ENCODE results near the gene CEP57L1. TPM values are rescaled to one million over a fixed set of nuclear protein-coding genes. Genes with fewer than 3 reads are reported as not detected.
A peak's percentile ranks its signal among the peaks of the same experiment; 100 is the strongest.

CEP57L1 gene
- total RNA-seq, 1 experiment from 2014 or later: 28.2 TPM

DNA sequence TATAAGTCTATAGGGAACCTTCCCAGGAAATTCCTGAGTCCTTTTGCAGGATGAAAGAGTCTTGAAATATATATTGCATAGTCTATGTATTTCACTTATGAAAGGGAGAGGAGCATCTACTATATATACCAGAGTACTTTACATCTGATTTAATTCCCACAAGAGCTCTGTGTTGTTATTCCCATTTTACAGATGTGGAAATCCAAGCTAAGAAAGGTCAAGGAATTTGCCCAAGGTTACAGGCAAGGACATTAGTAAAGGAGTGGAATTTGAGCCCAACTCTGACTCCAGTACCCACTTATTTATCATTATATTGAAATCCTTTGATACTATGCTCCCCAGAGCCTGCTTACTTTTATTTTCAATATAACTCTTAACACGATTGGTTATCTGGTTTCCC lies 3.2 kb upstream of the CEP57L1 start:
- no peak for DNase-seq
- Histone ChIP-seq H3K9me3 (ENCODE audit: low read length) (no peaks in the 10 kb centered on the region), H3K27me3 (ENCODE audit: low read length) (no peaks in the 10 kb centered on the region), H3K9ac (ENCODE audit: low read length) (0 out of 2 replicates have a peak overlapping the region, but pooled peaks have one; percentile 9), H3K4me2 (ENCODE audit: low read depth, low read length, poor library complexity, severe bottlenecking) (peak overlapping the region; percentile 99), H3K4me3 (ENCODE audit: low read length) (0 out of 2 replicates have a peak overlapping the region, but pooled peaks have one; percentile 14), H4K20me1 (ENCODE audit: insufficient read depth, low read depth, low read length) (no peaks in the 10 kb centered on the region), H3K36me3 (ENCODE audit: insufficient read depth, low read length) (no peaks in the 10 kb centered on the region), H3K27ac (ENCODE audit: low read length) (no peak overlapping the region), H2AFZ (ENCODE audit: low read length) (no peak overlapping the region), H3K9me2 (replicated peaks; ENCODE audit: insufficient read depth, low read length) (no peaks in the 10 kb centered on the region), H3K79me2 (ENCODE audit: low read length) (peaks cover 15% of the 10 kb centered on the region), H3K4me1 (ENCODE audit: low read length) (peaks cover 37% of the 10 kb centered on the region)

GRCh38 chr6:109093732-109094415 lies 1.4 kb upstream of the CEP57L1 start:
- no peaks in the 10 kb centered on the region for H3K36me3 ChIP-seq (ENCODE audit: insufficient read depth, low read length)
- peaks cover 37% of the 10 kb centered on the region for H3K4me1 ChIP-seq (ENCODE audit: low read length)
- H4K20me1 ChIP-seq (ENCODE audit: insufficient read depth, low read depth, low read length): no peaks in the 10 kb centered on the region
- H3K4me2 ChIP-seq (ENCODE audit: low read depth, low read length, poor library complexity, severe bottlenecking): peak overlapping the region; percentile 99
- peak overlapping the region; percentile 93 for H3K4me3 ChIP-seq (ENCODE audit: low read length)
- H3K9me2 ChIP-seq (replicated peaks; ENCODE audit: insufficient read depth, low read length): no peaks in the 10 kb centered on the region
- H3K9ac ChIP-seq (ENCODE audit: low read length): peak overlapping the region; percentile 92
- peak; percentile 60 for DNase-seq
- no peaks in the 10 kb centered on the region for H3K9me3 ChIP-seq (ENCODE audit: low read length)
- peaks cover 27% of the 10 kb centered on the region for H3K79me2 ChIP-seq (ENCODE audit: low read length)
- H3K27me3 ChIP-seq (ENCODE audit: low read length): no peaks in the 10 kb centered on the region
- peak overlapping the region; percentile 69 for H2AFZ ChIP-seq (ENCODE audit: low read length)
- H3K27ac ChIP-seq (ENCODE audit: low read length): no peak overlapping the region

DNA sequence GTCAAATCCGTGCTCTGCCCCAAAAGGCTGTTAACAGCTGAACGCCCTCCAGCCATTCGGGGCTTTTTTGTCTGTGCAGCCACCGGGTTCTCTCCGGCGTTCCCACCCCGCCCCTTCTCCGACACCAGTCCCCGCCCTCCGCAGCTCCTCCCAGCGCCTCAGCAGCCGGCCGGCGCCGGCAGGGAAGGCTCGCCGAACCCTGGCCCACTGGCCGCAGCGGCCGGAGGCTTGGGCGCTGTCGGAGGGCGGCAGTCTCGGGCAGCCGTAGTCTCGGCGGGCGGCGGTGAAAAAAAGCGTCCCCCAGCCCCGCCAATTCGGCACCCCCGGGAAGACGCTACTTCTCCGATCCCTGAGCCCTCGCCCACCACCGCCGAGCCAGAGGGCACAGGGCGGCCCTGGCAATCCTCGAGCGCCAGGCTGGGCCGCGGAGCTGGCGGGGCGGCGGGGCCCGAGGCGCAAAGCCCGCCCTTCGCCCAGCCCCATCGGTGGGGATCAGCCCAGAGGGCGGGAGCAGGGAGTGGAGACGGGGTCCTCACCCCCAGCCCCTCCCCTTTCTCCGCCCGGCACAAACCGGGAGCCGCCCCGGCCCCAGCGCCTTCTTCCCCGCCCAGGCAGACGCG lies 781 bp upstream of the CEP57L1 start, which contains the start of gene SESN1:
Gene SESN1 (minus strand): TSS at position 431 of the 620 bp plus-strand sequence. CDS start 773 bp downstream, outside the sequence.
- Histone ChIP-seq H3K9me3 (ENCODE audit: low read length) (no peaks in the 10 kb centered on the region), H3K79me2 (ENCODE audit: low read length) (peaks cover 31% of the 10 kb centered on the region)

DNA sequence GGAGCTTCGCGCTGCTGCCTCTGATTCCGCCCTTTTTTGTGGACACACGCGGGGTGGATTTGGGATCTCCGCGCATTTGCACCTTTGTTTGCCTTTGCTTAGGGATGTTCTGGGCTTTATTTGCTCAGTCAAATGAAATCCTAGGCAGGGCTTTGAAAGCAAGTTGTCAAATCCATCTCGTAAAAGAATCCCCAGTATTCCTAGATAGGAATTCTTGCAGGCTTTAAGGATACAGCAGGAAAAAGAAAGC lies 453 bp downstream of the CEP57L1 start:
- H3K79me2 ChIP-seq (ENCODE audit: low read length): peaks cover 31% of the 10 kb centered on the region
- H3K4me3 ChIP-seq (ENCODE audit: low read length): peak overlapping the region; percentile 93
- H3K4me2 ChIP-seq (ENCODE audit: low read depth, low read length, poor library complexity, severe bottlenecking): peak overlapping the region; percentile 99
- H2AFZ ChIP-seq (ENCODE audit: low read length): peak overlapping the region; percentile 97
- H3K4me1 ChIP-seq (ENCODE audit: low read length): peaks cover 37% of the 10 kb centered on the region
- H3K9me3 ChIP-seq (ENCODE audit: low read length): no peaks in the 10 kb centered on the region
- H3K9ac ChIP-seq (ENCODE audit: low read length): peak overlapping the region; percentile 92
- H3K27ac ChIP-seq (ENCODE audit: low read length): no peak overlapping the region
- H3K27me3 ChIP-seq (ENCODE audit: low read length): no peaks in the 10 kb centered on the region
- no peak for DNase-seq
- no peaks in the 10 kb centered on the region for H4K20me1 ChIP-seq (ENCODE audit: insufficient read depth, low read depth, low read length)
- H3K36me3 ChIP-seq (ENCODE audit: insufficient read depth, low read length): no peaks in the 10 kb centered on the region
- no peaks in the 10 kb centered on the region for H3K9me2 ChIP-seq (replicated peaks; ENCODE audit: insufficient read depth, low read length)

More for the DNA sequence above, 781 bp upstream of the CEP57L1 start, which contains the start of gene SESN1:
- H3K36me3 ChIP-seq (ENCODE audit: insufficient read depth, low read length): no peaks in the 10 kb centered on the region
- peak within 1 kb of the TSS; percentile 93 for H3K4me3 ChIP-seq (ENCODE audit: low read length)
- peak within 1 kb of the TSS; percentile 97 for H2AFZ ChIP-seq (ENCODE audit: low read length)
- peak within 1 kb of the TSS; percentile 86 for H3K27ac ChIP-seq (ENCODE audit: low read length)
- H3K4me1 ChIP-seq (ENCODE audit: low read length): peaks cover 37% of the 10 kb centered on the region
- H3K9ac ChIP-seq (ENCODE audit: low read length): peak within 1 kb of the TSS; percentile 92
- no peaks in the 10 kb centered on the region for H4K20me1 ChIP-seq (ENCODE audit: insufficient read depth, low read depth, low read length)
- H3K27me3 ChIP-seq (ENCODE audit: low read length): no peaks in the 10 kb centered on the region
- peak; percentile 91 for DNase-seq
- H3K4me2 ChIP-seq (ENCODE audit: low read depth, low read length, poor library complexity, severe bottlenecking): peak within 1 kb of the TSS; percentile 99
- H3K9me2 ChIP-seq (replicated peaks; ENCODE audit: insufficient read depth, low read length): no peaks in the 10 kb centered on the region

- Histone ChIP-seq H3K27ac (ENCODE audit: low read length) (no peak overlapping the region), H3K4me3 (ENCODE audit: low read length) (peak overlapping the region; percentile 93), H3K4me1 (ENCODE audit: low read length) (peaks cover 37% of the 10 kb centered on the region), H3K9me2 (replicated peaks; ENCODE audit: insufficient read depth, low read length) (no peaks in the 10 kb centered on the region), H2AFZ (ENCODE audit: low read length) (peak overlapping the region; percentile 97; the same call in 1 of the 2 replicates), H3K36me3 (ENCODE audit: insufficient read depth, low read length) (no peaks in the 10 kb centered on the region), H3K27me3 (ENCODE audit: low read length) (no peaks in the 10 kb centered on the region), H3K9ac (ENCODE audit: low read length) (peak overlapping the region; percentile 92), H3K4me2 (ENCODE audit: low read depth, low read length, poor library complexity, severe bottlenecking) (peak overlapping the region; percentile 99), H3K79me2 (ENCODE audit: low read length) (peaks cover 31% of the 10 kb centered on the region), H4K20me1 (ENCODE audit: insufficient read depth, low read depth, low read length) (no peaks in the 10 kb centered on the region), H3K9me3 (ENCODE audit: low read length) (no peaks in the 10 kb centered on the region)
- DNase-seq: no peak
These were observed 901 bp downstream of the CEP57L1 start for GRCh38 chr6:109096208-109096607.

DNA sequence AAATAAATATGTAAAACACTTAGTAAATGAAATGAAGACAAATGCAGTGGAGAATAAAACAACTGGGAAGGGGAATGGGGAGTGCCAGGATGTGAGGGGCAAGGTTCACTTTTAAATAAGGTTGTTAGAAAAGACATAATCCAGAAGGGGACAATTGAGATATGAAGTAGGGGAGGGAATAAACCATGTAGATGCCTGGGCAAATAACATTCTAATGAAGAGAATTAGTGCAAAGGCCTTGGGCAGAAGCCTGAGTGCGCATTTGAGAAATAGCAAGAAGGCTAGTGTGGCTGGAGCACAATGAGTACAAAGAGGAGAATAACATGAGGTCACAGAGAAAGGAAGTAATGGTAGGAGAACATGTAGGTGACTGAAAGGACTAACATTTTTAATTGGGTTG lies 2.4 kb downstream of the CEP57L1 start:
- H3K4me2 ChIP-seq (ENCODE audit: low read depth, low read length, poor library complexity, severe bottlenecking): no peak overlapping the region
- no peak overlapping the region for H3K4me3 ChIP-seq (ENCODE audit: low read length)
- peaks cover 29% of the 10 kb centered on the region for H3K4me1 ChIP-seq (ENCODE audit: low read length)
- no peak overlapping the region for H2AFZ ChIP-seq (ENCODE audit: low read length)
- DNase-seq: no peak
- H4K20me1 ChIP-seq (ENCODE audit: insufficient read depth, low read depth, low read length): no peaks in the 10 kb centered on the region
- no peaks in the 10 kb centered on the region for H3K27me3 ChIP-seq (ENCODE audit: low read length)
- no peaks in the 10 kb centered on the region for H3K36me3 ChIP-seq (ENCODE audit: insufficient read depth, low read length)
- H3K79me2 ChIP-seq (ENCODE audit: low read length): peaks cover 39% of the 10 kb centered on the region
- H3K9me3 ChIP-seq (ENCODE audit: low read length): no peaks in the 10 kb centered on the region
- H3K9me2 ChIP-seq (replicated peaks; ENCODE audit: insufficient read depth, low read length): no peaks in the 10 kb centered on the region
- H3K9ac ChIP-seq (ENCODE audit: low read length): no peak overlapping the region
- H3K27ac ChIP-seq (ENCODE audit: low read length): no peak overlapping the region

DNA sequence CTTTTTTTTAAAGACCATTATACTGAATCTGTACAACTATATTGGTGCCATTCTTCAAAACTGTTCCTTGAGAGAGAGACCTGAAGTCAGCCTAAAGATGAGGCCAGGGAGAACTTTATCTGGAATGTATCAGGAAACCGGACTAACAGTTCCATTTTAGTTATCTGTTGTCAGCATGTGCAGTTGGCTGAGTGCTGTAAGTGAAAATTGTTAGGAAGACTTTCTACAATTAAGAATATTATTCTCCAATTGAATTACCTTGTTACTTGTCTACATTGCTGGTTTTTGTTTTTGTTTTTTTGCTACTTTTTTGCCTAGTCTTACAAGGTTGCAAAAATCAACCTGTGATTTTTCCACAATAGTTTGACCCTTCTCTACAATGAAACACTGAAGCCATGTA lies 7.5 kb downstream of the CEP57L1 start:
- Histone ChIP-seq H3K79me2 (ENCODE audit: low read length) (peaks cover 45% of the 10 kb centered on the region), H3K4me3 (ENCODE audit: low read length) (no peak overlapping the region), H3K4me2 (ENCODE audit: low read depth, low read length, poor library complexity, severe bottlenecking) (no peak overlapping the region), H3K36me3 (ENCODE audit: insufficient read depth, low read length) (no peaks in the 10 kb centered on the region), H3K27ac (ENCODE audit: low read length) (no peak overlapping the region), H2AFZ (ENCODE audit: low read length) (no peak overlapping the region), H3K9me2 (replicated peaks; ENCODE audit: insufficient read depth, low read length) (no peaks in the 10 kb centered on the region), H3K9ac (ENCODE audit: low read length) (no peak overlapping the region), H3K9me3 (ENCODE audit: low read length) (no peaks in the 10 kb centered on the region), H3K4me1 (ENCODE audit: low read length) (peaks cover 22% of the 10 kb centered on the region), H4K20me1 (ENCODE audit: insufficient read depth, low read depth, low read length) (no peaks in the 10 kb centered on the region), H3K27me3 (ENCODE audit: low read length) (no peaks in the 10 kb centered on the region)
- DNase-seq: no peak

- Histone ChIP-seq H3K4me3 (ENCODE audit: low read length) (no peak overlapping the region), H3K9me3 (ENCODE audit: low read length) (no peaks in the 10 kb centered on the region), H3K79me2 (ENCODE audit: low read length) (peaks cover 40% of the 10 kb centered on the region), H3K9ac (ENCODE audit: low read length) (no peak overlapping the region), H2AFZ (ENCODE audit: low read length) (no peak overlapping the region), H3K4me1 (ENCODE audit: low read length) (peaks cover 22% of the 10 kb centered on the region), H4K20me1 (ENCODE audit: insufficient read depth, low read depth, low read length) (no peaks in the 10 kb centered on the region), H3K27ac (ENCODE audit: low read length) (no peak overlapping the region), H3K27me3 (ENCODE audit: low read length) (no peaks in the 10 kb centered on the region), H3K4me2 (ENCODE audit: low read depth, low read length, poor library complexity, severe bottlenecking) (no peak overlapping the region), H3K9me2 (replicated peaks; ENCODE audit: insufficient read depth, low read length) (no peaks in the 10 kb centered on the region), H3K36me3 (ENCODE audit: insufficient read depth, low read length) (no peaks in the 10 kb centered on the region)
- no peak for DNase-seq
These were observed 8.6 kb downstream of the CEP57L1 start for GRCh38 chr6:109103942-109104341.
